HG03520 (cell line): ENCODE measurements around the gene MYDGF.

Source experiments
- ATAC-seq: cut with Tn5 transposase; IDR thresholded peaks from one replicate; pipeline ENCODE4 v1.9.1; 2021; ENCODE audit warnings: mild to moderate bottlenecking, moderate library complexity; ENCODE audit not compliant: unreplicated experiment

The MYDGF gene

DNA sequence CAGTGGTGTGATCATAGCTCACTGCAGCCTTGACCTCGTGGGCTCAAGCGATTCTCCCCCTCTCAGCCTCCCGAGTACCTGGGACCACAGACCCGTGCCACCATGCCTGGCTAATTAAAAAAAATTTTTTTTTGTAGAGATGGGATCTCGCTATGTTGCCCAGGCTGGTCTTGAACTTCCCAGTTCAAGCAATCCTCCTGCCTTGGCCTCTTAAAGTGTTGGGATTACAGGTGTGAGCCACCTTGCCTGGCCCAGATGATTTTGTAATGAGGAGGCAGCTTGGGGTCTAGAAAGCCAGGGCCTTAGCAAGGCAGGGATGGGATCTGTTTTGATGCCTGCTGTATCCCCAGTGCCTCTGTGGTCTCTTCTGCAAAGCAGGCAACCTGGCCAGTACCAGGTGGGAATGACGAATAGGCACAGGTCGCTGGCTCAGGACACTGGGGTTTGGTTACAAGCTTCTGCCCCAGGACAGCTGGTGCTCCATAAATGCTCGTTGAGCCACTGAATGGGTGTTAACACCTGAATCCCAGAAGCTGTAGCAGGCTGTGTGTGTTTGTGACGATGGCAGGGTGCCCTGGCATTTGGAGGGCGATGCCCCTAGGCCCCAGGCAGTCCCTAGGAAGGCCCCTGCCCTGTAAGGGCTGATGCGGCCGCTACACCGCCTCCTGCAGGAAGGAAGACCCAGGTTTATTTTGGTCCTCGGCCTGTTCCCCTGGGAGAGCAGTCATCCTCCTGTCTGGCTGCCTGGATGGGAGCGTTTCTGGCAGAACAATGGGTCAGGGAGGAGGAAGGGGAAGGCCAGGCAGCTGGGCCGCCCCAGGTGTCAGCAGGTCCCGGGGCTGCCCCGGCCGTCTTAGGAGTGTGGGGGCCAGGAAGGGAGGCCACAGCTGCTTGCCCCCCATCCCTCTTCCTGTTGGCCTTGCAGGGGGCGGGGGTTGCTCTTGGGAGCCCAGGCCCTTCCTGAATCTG, 22.2 kb downstream of the MYDGF start:
- ATAC-seq: no peak

DNA sequence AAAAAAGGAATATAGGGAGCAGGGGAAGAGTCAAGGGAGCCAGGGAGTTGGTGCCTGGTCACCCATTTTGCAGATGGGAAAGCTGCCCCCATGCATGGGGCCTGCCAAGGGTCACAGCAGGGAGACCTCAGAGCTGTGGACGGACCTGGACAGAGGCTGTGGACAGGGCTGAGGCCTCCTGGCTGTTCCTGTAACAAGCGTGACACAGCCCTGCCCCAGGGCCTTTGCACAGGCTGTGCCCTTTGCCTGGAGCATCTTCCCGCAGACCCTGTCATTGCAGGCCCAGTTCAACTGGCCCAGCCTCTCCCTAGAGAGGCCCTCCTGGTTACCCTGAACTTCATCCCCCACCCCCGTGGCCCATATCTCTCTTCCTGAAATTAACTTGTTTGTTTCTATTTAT, 24.4 kb downstream of the MYDGF start:
- no peak for ATAC-seq

DNA sequence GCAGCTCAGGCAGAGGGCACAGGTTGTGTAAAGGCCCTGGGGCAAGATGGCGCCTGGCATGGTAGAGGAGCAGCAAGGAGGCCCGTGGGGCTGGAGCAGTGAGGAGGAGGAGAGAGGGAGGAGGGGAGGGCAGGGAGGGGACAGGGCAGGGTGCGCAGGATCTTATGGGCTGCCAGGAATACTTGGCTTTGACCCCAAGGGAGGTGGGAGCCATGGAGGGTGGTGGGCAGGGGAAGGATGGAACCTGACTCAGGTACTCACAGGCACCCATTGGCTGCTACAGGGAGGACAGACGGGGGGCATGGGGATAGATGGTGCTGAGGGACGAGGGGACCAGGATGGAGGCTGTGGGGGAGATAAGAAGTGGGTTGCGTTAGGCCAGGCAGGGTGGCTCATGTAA, 27.5 kb downstream of the MYDGF start:
- ATAC-seq: no peak

DNA sequence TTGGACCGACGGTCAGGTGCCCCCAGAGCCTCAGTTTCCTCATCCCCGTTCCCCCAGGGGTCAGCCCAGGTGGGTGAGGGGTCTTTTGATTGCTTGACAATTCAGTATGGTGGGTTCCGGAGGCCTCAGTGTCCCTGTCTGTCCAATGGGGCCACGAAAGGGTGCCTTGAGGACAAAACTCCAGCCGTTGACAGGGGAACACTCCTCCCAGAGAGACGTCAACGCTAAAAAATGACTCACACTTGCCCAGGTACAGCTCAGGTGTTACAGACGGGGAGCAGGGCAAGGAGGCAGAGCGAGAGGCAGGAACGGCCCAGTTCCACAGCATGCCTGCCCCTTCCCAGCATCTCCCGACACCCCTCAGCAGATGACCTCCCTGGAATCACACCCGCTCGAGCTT, 29.0 kb downstream of the MYDGF start:
- no peak for ATAC-seq

DNA sequence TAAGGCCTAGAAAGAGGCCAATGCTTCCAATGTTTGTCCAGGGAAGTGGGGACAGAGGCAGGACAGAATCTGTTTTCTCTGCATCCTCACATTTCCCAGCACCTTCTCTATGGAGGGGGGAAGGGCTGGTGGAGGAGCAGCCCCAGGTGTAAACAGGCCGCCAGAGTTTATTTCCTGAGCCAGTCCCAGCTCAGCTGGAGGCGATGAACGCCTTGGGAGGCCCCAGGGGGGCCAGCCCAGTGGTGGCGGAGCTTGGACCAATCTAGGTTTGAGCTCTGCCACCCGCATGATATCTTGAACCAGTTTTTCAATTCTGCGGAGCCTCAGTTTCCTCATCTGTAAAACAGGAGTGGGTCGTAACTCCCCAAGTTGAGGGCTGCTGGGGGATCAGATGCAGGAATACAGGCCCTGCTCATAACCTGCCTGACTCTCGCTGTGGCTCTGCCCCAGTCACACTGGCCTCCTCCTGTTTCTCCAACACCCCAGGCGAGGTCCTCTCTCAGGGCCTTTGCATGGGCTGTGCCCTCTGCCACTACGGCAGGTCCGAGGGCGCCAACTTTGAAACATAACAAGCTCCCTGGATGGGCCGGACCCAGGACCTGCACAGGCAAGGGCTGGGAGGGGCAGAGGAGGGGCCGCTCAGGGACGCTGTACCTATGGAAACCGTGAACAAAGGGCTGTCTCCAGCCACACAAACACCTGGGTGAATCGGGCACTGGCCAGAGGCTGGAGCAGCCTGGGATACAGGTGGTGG, 29.7 kb downstream of the MYDGF start:
- ATAC-seq: no peak

DNA sequence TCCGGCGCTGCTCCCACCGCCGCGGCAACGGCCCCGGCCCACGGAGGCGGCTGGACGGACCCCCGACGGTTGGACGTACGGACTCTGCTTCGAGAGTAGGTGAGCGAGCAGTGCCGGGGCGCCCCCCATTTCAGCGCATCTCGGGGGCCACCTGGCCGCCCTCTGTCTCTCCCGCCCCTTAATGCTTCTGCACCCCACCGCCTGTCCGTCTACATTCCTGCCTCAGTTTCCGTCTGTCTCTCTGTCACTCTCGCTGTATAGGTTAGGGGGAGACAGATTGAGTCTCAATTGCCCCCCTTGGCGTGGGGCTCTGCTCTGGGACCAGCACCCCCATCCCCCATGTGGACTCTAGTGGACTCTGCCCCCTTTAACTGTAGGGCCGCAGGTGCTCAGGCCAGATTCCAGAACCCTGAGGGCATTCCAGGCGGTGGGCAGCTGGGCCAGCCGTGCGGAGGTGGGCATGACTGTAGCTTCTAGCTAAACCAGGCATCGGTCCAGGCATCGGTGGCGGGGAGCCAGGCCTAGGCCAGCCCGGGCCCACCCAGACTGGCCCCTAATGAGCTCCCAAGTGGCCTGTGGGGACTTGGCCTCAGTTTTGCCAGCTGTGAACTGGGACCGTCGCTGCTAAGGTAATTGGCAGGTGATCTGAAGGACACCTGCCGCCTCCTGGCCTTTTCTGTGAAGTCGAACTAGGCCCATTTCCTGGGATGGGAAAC, 30.5 kb downstream of the MYDGF start:
- no peak for ATAC-seq

DNA sequence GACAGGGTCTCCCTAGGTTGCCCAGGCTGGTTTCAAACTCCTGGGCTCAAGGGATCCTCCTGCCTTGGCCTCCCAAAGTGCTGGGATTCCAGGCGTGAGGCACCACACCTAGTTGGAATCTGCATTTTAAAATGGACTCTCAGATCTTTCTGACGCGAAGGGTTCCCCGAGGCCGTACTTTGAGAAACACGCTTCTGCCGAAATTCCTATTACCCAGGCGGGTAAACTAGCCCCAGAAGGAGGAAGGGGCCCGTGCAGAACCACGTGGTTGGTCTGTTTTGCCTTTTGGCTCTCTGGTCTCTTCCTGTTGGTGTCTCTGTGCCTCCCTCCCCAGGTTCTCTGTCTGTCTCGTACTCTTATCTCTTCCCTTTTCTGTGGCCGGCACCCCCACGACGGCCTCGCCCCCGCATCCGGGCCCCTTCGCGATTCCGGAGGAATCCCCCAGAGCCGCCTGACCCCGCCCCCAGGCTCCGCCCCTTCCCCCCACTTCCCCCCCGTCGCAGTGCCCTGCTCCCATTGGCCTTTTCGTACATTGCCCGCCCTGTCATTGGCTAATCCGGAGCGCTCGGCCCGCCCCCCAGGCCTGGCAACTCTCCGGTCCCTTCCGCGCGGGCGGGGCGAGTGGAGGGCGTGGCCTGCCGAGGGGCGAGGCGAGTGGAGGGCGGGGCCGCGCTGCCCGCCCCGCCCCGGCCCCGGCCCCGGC, 31.2 kb downstream of the MYDGF start, which contains the start of gene TNFAIP8L1:
TSS of gene TNFAIP8L1 (plus strand) at position 689 of the 703 bp plus-strand sequence. CDS start 12,354 bp downstream, outside the sequence.
- ATAC-seq: peak; percentile 76

DNA sequence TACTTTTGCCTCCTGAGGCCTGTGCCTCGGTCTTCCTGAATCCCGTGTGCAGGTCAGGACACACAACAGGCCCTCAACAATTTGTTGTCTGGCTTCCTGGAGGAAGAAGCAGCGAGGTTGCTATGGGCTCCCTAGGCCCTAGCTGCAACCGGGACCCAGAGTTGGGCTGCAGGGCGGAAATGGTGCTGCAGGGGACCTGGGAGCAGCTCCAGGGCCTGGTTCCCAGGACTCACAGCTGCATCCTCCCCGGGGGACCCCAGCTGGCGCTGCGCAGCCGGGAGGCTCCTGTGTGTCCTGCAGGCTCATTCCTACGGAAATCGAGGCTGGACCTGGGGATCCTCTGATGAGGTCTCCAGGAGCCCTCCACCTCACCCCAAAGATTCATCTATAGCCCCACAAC, 31.8 kb downstream of the MYDGF start:
- ATAC-seq: no peak

DNA sequence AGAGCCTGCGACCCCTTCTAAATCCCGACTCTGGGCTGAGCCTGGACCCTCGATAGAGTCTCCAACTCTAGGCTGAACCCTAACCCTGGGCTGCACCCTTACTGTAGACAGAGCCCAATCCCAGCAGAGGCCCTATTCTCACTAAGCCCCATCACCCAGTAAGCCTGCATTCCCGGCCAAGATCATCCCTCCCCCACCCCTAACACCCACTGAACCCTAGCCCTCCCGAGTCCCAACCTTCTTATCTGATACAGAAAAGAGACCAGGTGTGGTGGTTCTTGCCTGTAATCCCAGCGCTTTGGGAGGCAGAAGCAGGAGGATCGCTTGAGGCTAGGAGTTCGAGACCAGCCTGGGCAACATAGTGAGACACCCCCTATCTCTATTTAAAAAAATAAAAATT, 33.4 kb downstream of the MYDGF start:
- ATAC-seq: no peak

DNA sequence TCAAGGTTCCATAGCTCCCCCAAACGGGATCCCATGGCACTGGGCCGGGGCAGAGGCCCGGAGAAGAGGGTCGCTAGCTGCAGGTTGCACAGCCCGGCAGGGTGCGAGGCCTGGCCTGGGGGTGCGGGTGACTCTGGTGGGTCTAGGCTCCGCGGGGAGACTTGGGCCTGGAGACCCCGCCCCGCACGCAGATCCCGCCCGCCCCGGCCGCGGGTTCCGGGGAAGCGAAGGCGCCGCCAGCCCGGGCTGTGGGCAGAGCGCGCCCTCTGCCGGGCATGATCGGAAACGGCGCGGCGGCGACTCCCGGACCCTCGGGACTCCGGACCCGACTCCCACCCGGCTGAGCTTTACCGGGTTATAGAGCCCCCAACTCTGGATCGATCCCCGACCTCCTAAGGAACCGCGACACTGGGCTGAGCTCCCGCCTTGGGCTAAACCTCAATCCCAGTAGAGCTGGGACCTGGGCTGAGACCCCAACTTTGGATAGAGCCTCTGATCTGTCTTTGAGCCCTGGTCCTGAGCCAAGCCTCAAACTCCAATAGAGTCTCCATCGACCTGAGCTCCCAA, 33.9 kb downstream of the MYDGF start:
- no peak for ATAC-seq

DNA sequence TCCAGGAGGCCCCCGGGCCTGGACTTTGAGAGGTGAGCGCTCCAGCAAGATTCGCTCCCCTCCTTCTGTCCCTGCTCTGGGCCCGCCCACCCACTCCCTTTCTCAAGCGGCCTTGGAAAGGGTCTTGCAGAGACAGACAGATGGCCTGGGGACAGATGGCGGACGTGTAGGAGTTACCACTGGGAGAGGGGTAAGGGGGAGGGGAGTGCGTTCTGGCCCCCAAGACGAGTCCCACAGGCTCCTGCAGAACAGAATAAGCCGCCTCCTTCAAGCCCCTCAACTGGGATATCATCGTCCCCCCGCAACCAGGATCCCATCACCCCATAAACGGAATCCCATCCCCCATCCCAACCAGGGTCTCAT, 34.4 kb downstream of the MYDGF start:
- no peak for ATAC-seq

DNA sequence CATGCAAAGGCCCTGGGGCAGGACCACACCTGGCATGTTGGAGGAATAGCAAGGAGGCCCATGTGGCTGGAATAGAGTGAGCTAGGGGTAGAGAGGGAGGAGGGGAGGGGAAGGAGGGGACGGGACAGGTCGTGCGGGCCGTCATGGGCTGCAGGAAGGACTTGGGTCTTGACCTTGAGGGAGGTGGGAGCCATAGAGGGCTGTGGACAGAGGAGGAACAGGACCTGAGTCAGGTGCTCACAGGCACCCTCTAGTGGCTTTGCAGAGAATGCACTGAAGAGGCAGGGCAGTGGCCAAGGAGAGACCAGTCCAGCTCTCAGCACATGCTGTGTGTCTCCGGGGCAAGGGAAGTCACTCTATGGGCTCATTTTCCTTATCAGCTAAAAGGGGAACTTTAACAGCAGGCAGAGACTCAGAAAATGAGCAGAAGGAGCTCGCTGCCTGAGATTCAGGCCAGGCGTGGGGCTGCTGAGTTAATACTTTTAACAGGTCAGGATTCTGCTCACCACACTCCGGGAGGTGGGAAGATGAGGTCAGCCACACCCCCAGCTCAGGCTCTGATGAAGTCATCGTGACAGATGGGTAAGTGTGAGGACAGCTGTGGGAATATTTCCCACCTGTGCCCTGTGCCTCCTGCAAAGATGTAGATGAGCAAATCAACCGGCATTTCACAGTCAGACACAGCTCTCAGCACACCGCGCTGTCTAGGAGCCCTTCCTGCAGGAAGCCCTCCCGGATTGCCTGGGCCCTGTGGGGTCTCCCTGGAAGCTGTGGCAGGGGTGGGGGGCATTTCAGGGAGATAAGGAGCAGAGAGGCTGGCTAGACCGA, 36.8 kb downstream of the MYDGF start:
- ATAC-seq: no peak

DNA sequence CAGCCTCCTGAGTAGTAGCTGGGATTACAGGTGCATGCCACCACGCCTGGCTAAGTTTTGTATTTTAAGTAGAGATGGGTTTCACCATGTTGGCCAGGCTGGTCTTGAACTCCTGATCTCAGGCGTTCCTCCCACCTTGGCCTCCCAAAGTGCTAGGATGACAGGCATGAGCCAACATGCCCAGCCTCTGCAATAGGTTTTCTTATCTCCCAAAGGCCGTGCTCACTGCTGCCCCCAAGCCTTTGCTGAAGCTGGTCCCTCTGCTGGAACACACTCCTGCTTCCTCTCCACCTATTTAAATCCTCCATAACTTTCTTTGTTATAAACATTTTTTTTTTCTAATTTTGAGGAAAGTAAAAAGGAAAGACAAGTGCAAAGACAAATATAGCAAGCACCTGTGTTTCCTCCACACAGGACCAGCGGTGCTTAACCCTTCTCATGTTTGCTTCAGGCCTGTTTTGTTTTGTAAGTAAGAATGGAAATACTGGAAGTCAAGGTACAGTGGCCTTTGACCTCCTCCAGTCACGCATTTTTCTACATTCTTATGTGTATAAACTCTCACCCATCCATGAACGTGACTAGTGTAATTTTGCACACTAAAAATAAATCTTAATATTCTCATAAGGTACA, 45.3 kb downstream of the MYDGF start:
- no peak for ATAC-seq

DNA sequence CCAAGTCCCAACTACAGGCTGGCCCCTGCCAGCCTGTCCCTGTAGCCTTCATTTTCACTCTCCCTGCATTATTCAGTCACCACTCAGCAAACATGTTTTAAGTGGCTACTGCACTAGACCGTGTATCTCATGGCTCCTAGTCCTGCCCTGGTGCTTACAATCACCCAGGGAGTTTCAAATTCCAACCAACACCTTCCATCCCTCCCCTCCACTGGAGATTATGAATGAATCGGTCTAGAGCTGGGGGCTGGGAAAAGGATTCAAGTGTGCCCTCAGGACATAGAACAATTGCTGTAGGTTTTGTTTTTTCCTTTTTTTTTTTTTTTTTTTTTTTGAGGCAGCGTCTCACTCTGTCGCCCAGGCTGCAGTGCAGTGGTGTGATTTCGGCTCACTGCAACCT, 45.8 kb downstream of the MYDGF start:
- ATAC-seq: no peak

DNA sequence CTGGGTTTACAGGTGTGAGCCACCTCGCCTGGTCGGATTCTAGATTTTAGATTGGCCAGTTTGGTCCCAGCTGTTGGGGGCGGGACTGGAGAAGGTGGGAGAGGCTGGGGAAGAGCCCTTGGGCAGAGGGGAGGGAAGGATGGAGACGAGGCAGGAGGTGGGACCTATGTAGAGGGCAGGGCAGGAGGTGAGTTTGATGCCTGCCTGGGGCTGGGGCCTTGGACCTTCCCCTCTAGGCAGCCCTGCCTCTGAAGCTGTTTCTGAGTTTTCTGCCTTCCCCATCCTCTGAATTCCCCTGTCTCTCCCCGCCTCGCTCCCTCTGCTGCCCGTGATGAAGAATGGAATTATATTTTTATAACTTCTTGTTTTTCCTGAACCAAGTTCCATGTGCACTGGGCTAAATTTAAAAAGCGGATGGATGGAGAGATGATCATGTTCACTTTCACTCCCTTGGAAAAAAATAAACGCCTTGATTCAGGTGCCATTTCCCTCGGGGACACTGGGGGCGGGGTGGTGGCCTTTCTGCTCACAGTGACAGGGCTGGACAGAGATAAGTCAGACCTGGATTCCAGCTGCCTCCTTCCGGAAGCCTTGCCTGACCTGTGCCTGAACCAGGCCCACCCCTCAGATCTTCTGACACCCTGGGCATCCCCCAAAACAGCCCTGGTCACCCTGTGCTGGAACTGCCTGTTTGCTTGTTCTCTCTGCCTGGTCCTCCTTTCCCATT, 47.3 kb downstream of the MYDGF start:
- ATAC-seq: no peak

DNA sequence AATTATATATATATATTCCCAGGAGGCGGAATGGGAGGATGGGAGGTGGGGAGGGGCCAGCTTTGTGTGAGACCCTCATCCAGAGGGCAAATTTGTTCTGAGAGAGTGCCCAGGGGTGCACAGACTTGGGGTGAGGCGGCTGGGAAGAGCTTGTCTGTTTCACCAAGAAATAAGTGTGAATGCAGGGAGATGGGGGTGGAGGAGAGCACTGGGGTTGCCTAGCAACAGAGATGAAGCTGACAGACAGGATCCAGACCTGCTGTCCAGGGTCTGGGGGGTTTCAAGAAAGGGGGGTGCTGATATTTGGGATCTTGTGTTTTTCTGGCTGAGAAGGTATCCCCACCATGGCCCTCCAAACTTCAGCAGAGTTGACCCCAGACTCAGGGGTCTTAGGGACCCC, 49.5 kb downstream of the MYDGF start:
- no peak for ATAC-seq

DNA sequence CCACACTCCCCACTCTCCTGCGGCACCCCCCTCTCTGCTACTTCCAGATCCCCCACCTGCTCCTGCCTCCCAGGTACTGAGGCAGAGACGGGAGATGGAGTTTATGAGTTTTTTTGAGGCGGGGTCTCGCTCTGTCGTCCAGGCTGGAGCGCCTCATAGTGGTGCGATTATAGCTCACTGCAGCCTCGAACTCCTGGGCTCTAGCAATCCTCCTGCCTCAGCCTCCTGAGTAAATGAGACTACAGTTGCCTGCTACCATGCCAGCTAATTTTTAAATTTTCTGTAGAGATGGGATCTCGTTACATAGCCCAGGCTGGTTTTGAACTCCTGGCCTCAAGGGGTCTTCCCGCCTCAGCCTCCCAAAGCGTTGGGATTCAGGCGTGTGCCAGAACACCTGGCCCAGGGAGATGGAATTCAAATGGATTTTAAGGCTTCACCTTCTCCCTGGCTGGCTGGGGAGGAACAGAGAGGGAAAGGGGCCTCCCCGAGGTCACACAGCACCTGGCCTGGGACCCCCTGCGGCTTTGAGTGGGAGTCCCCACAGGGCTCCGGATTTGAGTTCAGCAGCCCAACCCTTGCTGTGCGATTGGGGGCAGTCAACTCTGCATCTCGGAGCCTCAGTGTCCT, 50.4 kb downstream of the MYDGF start:
- no peak for ATAC-seq

DNA sequence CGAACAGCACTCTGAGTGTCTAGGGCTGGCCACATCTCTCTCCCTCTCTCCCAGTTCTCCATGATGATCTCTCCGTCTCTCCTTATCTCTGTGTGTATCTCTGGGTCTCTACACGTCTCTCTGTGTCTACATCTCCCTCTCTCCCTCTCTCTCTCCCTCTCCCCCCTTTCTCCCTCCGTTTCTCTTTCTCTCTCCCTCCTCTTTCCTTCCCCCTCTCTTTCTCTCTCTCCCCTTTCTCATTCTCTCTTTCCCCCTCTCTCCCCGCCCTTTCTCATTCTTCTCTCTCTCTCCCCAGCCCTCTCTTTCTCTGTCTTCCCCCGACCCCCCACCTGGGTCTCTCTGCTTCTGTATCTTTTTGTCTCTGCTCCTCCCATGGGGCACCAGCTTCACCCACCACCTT, 52.1 kb downstream of the MYDGF start:
- no peak for ATAC-seq
